NCI-H2196 (cell line): ENCODE results near the gene GALNT2.

Experiments
- DNase-seq: peaks from one replicate; lab custom pipeline; 2025; ENCODE audit not compliant: unreplicated experiment; lab: John Stamatoyannopoulos, UW

The GALNT2 gene

DNA sequence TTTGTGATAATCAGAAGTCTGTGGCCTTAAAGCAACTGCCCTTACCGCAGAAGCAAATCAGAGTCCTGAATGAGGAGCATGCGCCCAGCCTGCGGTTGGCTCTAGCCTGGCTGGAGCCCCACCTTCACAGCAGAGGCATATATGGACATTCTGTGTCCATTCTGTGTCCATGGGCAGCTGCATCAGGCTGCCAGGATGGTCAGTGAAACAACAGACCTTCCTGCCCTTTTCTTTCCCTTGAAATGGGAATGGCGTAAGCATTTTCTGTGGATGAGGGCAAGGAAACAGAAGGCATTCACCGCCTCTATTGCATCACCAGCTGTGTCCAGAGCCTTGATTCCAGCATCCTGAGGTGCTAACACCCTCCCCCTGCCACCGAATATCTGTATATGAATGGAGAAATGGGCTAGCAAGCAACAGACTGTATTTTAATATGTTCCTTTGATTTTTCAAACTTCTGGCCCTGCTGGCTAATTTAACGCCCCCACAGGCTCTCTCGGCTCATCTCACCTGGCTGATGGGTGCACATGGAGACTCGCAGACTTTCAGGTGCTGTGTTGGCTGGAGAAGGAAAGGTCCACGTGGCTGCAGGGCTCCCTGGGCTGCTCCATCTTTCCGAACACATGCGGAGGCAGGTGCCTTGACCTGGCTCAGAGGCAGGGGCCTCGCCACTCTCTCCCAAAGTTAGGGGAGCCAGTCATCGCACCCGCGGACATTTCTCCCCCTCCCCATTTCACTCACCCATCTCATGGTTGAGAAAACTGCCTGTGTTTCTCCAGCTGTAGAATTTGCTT is 159.2 kb downstream of the GALNT2 start:
- DNase-seq = no peak

- no peak for DNase-seq
These were observed 159.8 kb downstream of the GALNT2 start for GRCh38 chr1:230226814-230227213.

GRCh38 chr1:230228236-230228897 is 161.3 kb downstream of the GALNT2 start:
- no peak for DNase-seq

- no peak for DNase-seq
These were observed 163.2 kb downstream of the GALNT2 start for GRCh38 chr1:230230273-230230672.

- no peak for DNase-seq
These were observed 164.1 kb downstream of the GALNT2 start for GRCh38 chr1:230230948-230231773.

DNA sequence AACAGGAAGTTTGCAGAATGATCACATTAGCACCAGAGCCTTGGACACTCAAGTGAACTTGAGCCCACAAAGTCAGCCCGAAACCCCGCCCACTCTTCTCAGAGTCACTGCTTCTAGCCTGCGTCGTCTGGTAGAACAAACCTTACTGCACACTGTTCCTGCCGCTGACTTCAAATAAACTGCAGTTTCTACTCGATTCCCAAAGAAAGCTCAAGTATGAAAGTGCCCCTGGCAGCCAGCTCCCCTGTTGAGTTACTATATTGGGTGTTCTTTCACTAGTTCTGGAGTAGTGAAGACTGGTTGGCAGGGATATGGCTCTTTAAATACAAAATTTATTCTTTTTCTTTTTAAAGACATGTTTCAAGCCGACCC is 164.7 kb downstream of the GALNT2 start:
- no peak for DNase-seq

DNA sequence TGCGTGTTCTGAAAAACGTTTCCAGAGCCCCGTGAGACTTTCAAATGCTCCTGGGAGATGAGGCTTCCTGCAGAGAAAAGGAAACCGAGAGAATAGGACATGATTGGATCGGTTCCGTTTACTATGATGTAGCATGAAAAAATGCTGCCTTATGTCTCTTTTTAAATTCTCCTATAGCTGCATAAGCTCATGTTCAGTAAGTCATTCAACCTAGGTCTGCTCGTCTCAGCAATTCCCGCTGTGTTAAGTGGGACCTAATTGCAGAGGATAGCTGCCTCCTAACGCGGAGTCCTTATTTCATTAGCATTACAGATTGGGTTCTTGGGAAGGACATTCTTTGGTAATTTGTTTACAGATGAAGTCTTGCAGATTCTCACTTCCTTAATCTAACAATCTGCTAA is 165.3 kb downstream of the GALNT2 start:
- DNase-seq = no peak

GRCh38 chr1:230233786-230234185 is 166.7 kb downstream of the GALNT2 start:
- DNase-seq = no peak

GRCh38 chr1:230235876-230236275 is 168.8 kb downstream of the GALNT2 start:
- no peak for DNase-seq

- DNase-seq = no peak
These were observed 169.4 kb downstream of the GALNT2 start for GRCh38 chr1:230236301-230237008.

- DNase-seq = no peak
These were observed 170.0 kb downstream of the GALNT2 start for GRCh38 chr1:230237009-230237370.

GRCh38 chr1:230237805-230238204 is 170.8 kb downstream of the GALNT2 start:
- DNase-seq = no peak

- DNase-seq = no peak
These were observed 173.5 kb downstream of the GALNT2 start for GRCh38 chr1:230240446-230241086.

- no peak for DNase-seq
These were observed 175.3 kb downstream of the GALNT2 start for GRCh38 chr1:230242326-230242725.

- DNase-seq = no peak
These were observed 176.1 kb downstream of the GALNT2 start for GRCh38 chr1:230243146-230243545.

DNA sequence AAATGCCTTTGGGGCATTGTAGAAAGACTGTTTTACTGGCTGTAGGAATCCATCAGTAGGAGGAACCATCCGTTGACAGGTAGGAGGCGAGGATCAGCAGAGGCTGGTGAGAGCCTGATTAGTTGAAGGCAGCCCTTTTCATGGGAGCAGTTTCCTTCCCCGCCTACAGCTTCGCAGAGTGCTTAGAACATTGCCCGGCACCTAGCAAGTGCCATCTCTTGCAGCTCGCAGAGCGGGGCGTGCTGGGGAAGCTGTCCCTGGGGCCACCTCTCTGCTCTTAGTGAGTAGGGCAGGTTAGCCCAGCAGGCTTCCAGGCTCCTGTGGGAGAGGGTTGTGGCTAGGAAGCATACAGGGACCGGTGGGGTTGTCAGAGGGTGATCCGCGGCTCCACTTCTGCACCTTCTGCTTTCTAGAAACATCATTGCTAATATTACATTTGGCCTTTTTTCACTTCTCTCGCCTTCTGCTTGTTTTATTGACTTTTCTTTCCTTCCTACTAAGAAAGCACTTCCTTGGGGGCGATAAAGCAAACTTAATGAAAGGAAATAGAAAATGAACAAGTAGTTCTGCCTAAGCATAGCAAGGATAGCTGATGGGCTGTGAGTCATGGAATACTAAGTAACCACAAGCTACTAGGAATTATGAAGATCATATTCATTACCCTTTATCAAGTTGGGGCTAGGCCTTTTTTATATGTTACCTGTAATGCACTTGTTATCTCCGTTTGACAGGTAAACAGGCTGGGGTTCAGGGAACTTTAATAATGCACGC is 176.7 kb downstream of the GALNT2 start:
- DNase-seq = no peak

- DNase-seq = no peak
These were observed 179.5 kb downstream of the GALNT2 start for GRCh38 chr1:230246551-230246950.

DNA sequence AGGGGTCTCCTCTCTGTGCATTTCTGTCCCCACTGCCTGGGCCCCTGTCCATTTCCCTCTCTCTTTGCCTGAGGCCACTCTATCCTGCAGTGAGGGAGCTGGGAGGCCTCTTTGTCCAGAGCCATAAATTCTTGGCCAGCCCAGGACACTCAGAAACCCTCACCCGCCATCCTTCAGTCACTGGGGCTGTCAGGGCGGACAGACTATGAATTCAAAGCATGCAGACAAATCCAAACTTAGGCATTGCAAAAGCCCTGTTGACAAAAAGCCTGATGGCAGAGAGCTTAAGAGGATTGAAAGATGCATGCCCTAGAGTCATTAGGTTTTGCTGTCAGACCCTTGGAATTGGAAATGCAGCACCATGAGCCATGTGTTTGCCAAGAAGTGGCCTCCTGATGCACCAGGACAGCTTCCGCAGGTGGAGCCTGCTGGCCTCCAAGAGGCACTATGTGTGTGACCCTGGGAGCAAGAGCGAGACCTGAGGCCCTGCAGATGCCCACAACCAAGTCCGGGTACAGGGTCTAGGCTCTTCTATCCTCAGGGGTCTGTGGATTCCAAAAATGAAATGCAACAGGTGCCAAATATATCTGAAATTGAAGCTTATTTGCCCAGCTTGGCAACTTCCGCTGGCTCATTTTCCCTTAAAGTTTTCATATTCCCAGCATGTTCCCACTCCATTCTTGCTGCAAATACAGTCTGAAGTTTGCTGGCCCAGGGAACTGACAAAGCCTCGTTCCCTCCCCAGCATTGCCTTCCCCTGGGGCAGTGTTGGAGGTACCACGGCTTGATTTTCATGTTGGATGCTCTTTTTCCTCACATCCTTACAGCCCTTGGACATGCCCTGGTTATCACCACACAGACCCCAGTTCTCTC is 181.2 kb downstream of the GALNT2 start:
- DNase-seq = no peak

DNA sequence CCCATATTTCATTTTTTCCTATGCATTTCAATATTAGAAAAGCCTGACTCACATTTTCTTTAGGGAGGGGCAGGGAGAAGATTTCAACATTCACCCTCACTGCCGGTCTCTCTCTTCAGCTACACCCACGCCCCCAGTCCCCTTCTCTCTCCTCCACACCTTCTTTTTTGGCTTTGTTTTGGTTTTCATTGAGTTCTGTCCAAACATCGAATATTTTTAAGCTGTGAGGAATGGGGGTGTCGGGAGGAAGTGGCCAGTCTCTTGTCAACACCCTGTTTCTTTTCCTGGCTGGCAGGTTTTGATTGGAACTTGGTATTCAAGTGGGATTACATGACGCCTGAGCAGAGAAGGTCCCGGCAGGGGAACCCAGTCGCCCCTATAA is 181.8 kb downstream of the GALNT2 start:
- DNase-seq = no peak
